Measurements from ENCODE around the gene MPP3. TPM values are rescaled to one million over a fixed set of nuclear protein-coding genes. Genes with fewer than 3 reads are reported as not detected.

Gene MPP3
- total RNA-seq, 2 experiments from 2014 or later, result 0.27 to 0.31 TPM

DNA sequence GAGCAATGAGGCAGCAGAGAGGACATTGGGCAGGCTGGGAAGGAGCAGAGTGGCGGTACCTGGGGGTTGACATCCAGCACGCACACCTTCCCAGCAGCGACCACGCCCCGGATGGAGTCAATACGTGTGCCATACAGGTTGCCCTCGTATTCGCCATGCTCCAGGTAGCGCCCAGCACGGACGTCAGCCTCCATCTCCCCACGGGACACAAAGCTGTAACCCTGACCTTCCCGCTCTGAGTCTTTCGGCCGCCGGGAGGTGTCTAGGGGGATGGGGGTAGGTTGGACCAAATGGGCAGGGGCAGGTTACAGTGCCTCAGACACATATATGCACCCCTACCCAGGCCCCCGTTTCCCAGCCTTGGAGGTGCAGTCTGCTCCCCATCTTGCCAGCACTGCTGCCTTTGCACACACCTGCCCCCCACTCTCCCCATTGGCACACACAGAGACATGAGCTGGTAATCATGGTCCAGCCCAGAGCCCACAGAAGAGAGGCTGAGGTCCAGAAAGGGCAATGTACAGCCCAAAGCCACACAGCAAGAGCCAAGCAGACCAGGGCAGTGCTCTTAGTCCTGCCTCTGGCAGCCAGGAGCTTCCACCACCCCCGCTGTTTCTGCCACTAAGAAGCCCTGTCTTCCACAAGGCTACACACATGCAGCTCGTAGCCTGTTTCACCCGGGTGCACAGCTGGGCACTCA, 46.9 kb upstream of the MPP3 start:
- no peak for ATAC-seq
- H3K27ac Mint-ChIP-seq, result no peak overlapping the region
- no peaks in the 10 kb centered on the region for H3K4me1 Mint-ChIP-seq (ENCODE audit: low read depth)
- ChIA-PET CTCF (interaction anchor here (0.6 to 5.3 kb wide), 32 partner anchors 10 to 577 kb away, joined by 3 to 78 read pairs (median 3); partner anchors contain the start of genes CD300LG and PPY), POLR2A (no interaction called here)
- TF ChIP-seq, protein P1, sequence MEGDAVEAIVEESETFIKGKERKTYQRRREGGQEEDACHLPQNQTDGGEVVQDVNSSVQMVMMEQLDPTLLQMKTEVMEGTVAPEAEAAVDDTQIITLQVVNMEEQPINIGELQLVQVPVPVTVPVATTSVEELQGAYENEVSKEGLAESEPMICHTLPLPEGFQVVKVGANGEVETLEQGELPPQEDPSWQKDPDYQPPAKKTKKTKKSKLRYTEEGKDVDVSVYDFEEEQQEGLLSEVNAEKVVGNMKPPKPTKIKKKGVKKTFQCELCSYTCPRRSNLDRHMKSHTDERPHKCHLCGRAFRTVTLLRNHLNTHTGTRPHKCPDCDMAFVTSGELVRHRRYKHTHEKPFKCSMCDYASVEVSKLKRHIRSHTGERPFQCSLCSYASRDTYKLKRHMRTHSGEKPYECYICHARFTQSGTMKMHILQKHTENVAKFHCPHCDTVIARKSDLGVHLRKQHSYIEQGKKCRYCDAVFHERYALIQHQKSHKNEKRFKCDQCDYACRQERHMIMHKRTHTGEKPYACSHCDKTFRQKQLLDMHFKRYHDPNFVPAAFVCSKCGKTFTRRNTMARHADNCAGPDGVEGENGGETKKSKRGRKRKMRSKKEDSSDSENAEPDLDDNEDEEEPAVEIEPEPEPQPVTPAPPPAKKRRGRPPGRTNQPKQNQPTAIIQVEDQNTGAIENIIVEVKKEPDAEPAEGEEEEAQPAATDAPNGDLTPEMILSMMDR (IDR thresholded peaks at IDR 0.05), result no peak
- intact Hi-C loops (cut with micrococcal nuclease), result no loop called here
- DNase-seq, result no peak
- H3K9me3 Mint-ChIP-seq, result no peaks in the 10 kb centered on the region
- H3K27me3 Mint-ChIP-seq, result no peaks in the 10 kb centered on the region
- no peak overlapping the region for H3K4me3 Mint-ChIP-seq
- no peaks in the 10 kb centered on the region for H3K36me3 Mint-ChIP-seq (ENCODE audit: low read depth)

DNA sequence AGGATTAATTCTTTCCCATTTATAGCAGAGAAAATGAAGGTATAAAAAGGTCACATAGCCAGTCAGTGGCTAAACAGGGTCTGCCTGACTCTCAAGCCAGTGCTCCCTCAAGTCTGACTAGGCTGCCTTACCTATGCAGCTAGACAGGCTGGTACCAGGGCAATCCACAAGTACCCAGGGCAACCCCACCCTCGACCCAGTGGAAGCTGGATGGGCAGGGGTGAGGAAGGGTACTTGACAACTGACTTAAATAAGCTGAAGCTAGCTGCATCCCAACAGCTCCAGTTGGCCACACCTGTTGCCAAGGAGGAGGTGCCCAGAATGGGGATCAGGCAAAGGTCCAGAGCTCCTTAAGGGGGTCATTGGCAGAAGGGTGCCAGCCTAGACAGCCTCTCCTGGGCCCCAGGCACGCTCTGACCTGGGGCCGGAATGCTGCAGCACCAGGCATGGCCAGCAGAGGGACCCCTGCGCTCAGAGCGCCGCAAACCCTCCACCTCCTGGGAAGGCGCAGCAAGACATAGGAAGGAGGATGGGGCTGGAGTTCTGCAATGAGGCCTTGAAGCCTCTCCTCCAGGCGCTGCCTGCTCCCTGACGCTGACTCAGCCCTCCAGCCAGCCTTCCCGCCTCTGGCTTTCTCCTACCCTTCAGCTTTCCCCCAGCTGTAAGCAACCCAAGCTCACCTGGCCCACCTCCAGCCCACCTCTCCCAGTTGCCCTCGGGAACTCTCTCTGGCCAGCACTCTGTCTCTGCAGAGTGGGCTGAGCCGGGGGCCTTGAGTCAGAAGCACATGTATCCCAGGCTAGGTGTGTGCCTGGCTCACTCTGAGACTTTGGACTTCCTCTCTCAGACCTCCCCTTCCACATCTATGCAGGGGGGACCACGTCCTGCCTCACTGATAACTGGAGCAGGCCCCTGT, 45.6 kb upstream of the MPP3 start:
- TF ChIP-seq, protein P1 (IDR thresholded peaks at IDR 0.05), result peak; percentile 82
- DNase-seq (peak; percentile 73), ATAC-seq (peak; percentile 95)
- Mint-ChIP-seq H3K4me3 (no peak overlapping the region), H3K9me3 (no peaks in the 10 kb centered on the region), H3K27me3 (peaks cover under 1% of the 10 kb centered on the region), H3K36me3 (ENCODE audit: low read depth) (no peaks in the 10 kb centered on the region), H3K27ac (no peak overlapping the region), H3K4me1 (ENCODE audit: low read depth) (no peaks in the 10 kb centered on the region)
- ChIA-PET POLR2A (interaction anchor here (0.6 to 0.7 kb wide), 2 partner anchors 188 to 1080 kb away, joined by 3 read pairs; partner anchors contain the start of genes CNTD1, COA3 and LSM12), CTCF (interaction anchor here (0.6 to 5.3 kb wide), 47 partner anchors 11 to 579 kb away, joined by 3 to 78 read pairs (median 5); partner anchors contain the start of genes CD300LG, MPP2 and PPY)
- intact Hi-C loops (cut with micrococcal nuclease), result no loop called here

DNA sequence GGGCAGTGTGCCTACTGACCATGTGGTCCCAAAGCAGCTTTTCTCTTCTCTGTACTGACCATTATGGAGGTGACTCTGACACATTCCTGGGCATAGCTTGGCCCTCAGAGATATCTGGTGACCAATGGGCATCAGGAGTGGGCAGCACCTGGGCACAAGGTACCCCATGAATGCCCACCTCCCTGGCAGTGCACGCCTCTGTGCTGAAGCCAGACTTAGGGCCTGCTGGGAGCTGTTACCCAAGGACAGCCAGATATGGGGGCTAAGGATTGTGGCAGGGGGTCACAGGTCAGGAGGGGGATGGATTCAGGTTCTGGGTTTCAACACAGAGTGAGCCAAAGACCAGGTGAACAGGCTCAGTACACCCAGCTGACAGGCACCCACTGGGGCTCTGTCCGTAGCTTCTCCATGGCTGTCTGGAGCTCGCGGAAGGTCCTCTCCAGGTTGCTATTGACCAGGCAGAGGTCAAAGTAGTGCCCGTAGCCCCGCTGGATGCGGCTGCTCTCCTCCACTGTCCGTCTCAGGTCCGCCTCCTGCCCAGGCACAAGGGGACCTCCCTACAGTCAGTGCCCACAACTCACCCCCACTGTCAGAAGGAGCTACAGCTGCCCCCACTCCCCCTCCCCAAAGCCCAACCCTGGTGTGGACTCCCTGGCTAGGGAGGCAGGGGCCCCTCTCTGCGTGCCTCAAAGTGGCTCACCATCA, 44.7 kb upstream of the MPP3 start:
- TF ChIP-seq, protein P1 (IDR thresholded peaks at IDR 0.05), result no peak
- Mint-ChIP-seq H3K27ac (no peak overlapping the region), H3K27me3 (peaks cover 1% of the 10 kb centered on the region), H3K36me3 (ENCODE audit: low read depth) (no peaks in the 10 kb centered on the region), H3K9me3 (no peaks in the 10 kb centered on the region), H3K4me3 (no peak overlapping the region), H3K4me1 (ENCODE audit: low read depth) (no peaks in the 10 kb centered on the region)
- ChIA-PET CTCF (interaction anchor here (0.6 to 5.3 kb wide), 39 partner anchors 10 to 368 kb away, joined by 3 to 78 read pairs (median 5); partner anchors contain the start of genes CD300LG, MPP2 and PPY), POLR2A (interaction anchor here (0.6 to 0.8 kb wide), 3 partner anchors 137 to 1079 kb away, joined by 3 read pairs; partner anchors contain the start of genes CNTD1, COA3, LSM12 and TMEM101)
- intact Hi-C loops (cut with micrococcal nuclease), result no loop called here
- no peak for DNase-seq
- no peak for ATAC-seq

DNA sequence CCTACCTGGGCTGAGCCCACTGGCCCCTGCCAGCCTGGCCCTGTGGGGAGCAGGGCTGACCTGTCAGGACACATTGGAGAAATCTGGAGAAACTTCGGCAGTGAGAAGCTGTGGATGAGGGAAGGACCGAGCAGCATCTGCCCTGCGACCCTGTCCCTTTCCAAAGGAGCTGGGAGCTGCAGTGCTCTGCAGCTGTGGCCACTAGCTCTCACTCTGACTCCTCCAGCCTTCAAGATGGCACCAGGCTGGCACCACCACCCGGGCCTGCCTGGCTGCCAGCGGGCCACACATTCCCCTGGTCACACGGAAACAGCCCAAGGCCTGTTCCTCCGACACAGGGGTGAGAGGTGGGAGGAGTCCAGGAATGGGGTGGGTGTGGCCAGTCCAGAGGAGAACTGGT, 44.1 kb upstream of the MPP3 start:
- ChIA-PET CTCF (interaction anchor here (1.8 to 5.3 kb wide), 7 partner anchors 14 to 184 kb away, joined by 6 to 78 read pairs (median 19); partner anchors contain the start of genes CD300LG, MPP2 and PPY), POLR2A (interaction anchor here (0.8 kb wide), 1 partner anchor 138 kb away, joined by 3 read pairs; the partner anchor contains the start of gene TMEM101)
- Mint-ChIP-seq H3K9me3 (no peaks in the 10 kb centered on the region), H3K4me3 (no peak overlapping the region), H3K4me1 (ENCODE audit: low read depth) (no peaks in the 10 kb centered on the region), H3K27me3 (peaks cover 4% of the 10 kb centered on the region), H3K36me3 (ENCODE audit: low read depth) (no peaks in the 10 kb centered on the region), H3K27ac (no peak overlapping the region)
- intact Hi-C loops (cut with micrococcal nuclease), result no loop called here
- ATAC-seq (no peak), DNase-seq (no peak)
- TF ChIP-seq, protein P1 (IDR thresholded peaks at IDR 0.05), result no peak
